Activated CD4-positive, alpha-beta T cell treated with anti-CD3 and anti-CD28 coated beads, Interleukin-2, amount 50 U/mL, for 24 hours (primary cell): ENCODE results near the gene PIANP.
"Not testable (repeated sequence)": the region's sequence is repeated elsewhere in the genome, so short reads cannot be mapped to it uniquely, and the experiment has no call there.

Experiments used
- DNase-seq, 2 donors: peaks; one replicate each; pipeline ENCODE4 v3.0.0-alpha.2; 2020; ENCODE audit warnings: low read depth in 1 of 2, low spot score in 1 of 2

PIANP gene

DNA sequence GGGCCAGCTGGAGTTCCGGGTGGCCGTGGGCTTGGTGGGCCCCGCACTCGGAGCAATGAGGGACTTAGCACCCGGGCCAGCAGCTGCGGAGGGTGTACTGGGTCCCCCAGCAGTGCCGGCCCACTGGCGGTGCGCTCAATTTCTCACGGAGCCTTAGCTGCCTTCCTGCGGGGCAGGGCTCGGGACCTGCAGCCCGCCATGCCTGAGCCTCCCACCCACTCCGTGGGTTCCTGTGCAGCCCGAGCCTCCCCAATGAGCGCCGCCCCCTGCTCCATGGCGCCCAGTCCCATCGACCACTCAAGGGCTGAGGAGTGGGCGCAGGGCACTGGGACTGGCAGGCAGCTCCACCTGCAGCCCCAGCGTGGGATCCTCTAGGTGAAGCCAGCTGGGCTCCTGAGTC lies 7.7 kb upstream of the PIANP start:
- not testable (repeated sequence) for DNase-seq

DNA sequence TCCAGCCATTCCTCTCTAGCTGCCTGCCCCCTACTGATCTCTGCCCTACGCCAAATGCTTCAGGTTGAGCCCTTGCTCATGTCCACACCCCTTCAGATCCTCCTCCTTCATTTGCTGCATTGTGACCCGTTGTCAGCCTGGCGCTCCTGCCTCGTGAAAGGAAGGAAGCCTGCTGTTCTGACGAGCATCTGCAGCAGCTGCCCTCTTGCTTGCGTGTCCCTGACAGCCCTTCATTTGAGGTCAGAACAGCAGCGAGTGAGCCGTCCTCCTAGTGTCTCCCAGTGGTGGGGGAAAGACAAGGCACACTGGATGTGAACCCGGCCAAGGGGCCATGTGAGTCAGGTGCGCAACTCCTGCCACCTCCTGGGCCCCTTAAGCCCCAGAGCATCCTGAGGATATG lies 3.0 kb upstream of the PIANP start:
- no peak for DNase-seq

DNA sequence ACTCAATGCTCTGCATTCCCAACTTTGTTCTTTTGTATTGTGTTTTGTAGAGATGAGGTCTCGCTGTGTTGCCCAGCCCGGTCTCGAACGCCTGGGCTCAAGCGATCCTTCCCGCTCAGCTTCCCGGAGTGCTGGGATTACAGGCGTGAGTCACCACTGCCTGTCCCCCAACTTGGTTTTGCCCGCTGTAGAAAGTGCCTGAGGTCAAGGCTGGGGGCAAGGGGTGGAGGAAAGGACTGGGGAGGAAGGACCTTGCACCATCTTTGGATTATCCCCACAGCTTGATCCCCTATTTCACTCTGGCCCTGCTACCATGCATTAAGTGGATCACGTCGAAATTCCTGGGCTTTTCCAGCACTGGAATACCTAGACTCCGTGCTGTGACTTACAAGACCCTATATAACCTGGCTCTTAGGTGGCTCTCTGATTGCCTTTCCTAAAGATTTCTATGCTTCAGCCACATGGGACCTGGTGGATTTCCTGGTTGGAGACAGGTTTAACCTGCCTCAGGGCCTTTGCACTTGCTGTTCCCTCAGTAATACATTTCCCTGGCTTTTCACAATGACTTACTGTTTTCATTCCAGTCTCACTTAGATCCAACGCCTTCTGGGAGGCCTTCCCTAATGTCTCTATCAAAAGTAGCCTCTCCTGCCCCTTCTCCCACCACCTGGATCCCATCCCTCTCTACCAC lies 608 bp upstream of the PIANP start:
- DNase-seq = no peak

DNA sequence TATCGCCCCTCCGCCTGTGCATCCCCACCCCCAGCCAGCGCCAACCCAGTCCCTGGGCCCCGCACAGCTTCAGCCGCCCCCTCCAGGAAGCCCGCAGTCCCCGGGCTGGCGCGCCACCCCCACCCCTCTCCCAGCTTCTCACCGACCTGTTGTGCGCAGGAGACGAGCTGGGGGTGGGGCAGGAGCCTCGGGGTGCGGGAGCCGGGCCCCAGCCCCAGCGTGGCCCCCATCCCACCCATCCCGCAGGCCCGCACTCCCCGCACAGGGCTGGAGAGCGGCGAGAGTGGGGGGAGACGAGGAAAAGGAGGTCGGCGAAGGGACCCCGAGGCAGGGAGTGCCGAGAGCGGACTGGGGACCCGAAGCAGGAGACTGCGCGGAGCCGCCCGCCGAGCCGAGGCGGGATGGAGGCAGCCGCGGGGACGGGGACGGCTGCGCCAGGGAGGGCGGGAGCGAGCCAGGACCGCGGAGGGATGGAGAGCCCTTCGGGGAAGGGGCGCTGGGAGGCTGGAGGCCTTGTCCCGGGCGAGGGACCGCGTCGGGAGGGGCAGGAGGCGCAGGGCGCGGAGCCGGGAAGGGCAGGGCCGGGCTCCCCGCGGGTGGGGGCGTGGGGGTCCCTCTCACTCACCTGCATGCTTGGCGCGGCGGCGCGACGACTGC lies 498 bp downstream of the PIANP start:
- no peak for DNase-seq

DNA sequence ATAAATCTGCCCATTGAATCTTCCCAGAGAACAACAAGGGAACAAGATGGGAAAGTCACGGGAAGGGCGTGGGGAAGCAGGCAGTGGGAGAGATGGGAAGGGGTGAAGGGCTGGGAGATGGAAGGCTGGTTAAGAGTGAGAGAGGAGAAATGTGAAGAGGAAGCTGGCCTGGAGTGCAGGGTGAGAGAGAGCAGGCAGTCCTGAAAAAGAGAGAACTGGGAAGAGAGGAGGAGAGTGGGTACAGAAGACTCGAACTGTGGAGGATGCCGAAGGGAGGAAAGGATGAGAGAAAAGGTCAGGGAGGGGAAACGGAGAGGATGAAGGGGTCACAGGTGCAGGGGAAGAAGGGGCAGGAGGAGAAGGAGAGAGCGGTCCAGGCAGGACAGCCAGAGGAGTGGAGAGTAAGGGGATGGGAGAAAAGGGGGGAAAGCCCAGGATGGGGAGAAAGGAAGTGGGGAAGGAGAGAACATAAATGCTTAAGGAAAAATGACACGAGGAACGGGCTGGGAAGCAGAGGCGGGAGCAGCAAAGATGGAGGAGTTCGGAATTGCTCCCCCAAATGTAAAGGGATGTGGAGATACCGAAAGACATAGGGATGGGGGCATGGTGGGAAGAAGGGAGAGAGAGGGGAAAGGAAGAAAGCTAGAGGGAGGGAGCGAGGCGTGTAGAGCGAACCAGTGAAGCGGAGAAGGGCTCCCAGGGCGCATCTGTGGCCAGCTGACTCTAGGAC lies 1.2 kb downstream of the PIANP start:
- DNase-seq = no peak

DNA sequence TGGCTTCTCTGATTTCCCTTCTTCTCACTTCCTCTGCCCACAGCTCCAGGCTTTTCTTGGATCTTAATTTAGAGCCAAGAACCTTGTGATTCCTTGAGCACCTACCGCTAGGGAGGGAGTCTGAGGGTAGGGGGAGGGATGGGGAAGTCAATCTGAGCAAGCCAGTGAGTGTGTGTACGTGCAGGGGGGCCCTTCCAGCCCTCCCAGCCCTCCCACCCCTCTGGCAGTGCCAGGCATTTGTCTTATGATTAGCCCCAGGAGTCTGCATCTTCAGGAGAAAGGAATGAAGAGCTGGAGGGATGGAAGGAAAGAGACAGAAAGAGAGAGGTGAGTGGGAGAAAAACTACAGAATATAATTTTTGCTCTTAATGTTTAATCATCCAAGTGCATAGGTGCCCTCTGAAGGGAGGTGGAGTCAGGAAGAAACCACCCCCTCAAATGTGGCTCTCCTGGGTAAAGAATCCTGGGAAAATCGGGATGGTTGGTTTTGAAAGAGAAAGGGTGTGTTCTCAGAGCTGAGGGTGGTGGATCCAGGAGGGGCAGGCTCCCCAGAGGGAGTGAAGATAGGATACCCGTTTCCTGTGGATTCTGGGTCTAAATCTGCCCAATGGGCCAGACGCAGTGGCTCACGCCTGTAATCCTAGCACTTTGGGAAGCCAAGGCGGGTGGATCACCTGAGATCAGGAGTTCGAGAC lies 2.1 kb downstream of the PIANP start:
- DNase-seq = no peak

DNA sequence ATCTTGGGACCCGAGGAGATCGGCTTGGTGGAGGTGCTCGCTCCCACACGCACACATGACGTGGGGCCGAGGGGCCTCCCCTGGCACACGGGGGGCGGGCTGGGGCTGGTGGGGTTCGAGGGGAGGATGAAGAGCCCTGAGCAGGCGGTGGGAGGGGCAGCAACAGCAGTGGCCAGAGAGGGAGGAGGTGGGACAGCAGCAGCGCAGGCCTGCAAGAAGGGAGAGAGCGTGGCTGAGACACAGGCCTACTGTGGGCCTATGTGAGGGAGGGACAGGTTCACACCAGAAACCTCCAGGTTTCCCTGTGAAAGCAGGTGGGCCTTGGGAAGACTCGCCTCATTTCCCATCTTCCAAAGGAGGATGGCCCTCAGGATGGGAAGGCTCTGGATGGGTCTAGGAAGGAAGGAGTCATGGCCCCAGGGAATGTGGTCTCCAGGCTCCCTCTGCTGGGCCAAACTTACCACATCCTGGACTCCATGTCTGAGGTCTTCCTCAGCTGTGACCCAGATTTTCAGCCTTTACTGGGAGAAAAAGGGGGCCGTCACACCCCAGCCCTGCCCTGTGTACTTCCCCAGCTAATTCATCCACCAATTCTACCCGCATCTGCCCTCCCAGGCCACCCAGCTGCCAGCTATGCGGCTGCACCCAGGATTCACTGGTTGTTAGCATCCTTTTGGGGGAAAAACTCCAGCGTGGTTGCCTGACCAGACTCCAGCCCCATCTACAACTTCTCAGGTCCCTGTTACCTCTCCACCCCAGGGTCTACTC lies 2.8 kb downstream of the PIANP start:
- DNase-seq = no peak

DNA sequence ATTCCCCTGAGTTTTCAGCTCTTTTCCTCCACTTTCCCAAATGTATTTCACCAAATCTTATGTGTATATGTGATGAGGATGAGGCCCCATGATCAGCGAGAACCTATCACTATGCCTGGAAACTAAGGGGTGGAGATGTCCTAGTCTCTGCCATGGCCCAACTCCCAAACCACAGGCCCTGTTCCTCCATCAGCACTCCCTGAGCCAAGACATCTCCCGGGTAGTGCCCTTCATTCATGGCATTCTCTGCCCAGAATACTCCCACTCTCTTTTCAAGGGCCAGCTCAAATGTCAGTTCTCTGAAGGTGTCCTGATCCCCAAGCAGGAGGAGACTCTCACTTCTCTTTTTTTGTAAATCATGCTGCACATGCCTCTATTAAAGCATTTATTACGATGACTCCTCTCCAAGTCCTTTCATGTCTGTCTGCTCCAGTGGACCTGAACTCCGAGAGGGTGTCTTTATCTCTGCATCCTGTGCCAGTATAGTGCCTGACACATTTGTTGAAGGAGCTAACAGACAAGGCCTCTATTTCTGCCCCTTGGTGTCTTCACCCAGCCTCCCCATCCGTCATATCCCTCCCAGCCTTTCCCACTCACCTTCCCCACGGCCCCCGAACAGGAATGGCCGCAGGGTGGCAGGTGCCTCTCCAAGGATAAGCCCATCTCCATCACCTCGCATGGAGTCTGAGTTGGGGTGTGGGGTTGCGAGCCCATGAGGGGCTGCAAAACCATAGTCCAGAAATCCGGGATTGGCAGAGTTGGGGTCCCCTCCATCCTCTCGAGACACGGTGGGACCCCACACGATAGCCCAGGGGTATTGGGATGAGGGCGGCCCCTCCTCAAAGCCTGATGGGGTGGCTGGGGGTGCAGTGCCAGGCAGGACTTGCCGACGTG lies 3.7 kb downstream of the PIANP start:
- no peak for DNase-seq

DNA sequence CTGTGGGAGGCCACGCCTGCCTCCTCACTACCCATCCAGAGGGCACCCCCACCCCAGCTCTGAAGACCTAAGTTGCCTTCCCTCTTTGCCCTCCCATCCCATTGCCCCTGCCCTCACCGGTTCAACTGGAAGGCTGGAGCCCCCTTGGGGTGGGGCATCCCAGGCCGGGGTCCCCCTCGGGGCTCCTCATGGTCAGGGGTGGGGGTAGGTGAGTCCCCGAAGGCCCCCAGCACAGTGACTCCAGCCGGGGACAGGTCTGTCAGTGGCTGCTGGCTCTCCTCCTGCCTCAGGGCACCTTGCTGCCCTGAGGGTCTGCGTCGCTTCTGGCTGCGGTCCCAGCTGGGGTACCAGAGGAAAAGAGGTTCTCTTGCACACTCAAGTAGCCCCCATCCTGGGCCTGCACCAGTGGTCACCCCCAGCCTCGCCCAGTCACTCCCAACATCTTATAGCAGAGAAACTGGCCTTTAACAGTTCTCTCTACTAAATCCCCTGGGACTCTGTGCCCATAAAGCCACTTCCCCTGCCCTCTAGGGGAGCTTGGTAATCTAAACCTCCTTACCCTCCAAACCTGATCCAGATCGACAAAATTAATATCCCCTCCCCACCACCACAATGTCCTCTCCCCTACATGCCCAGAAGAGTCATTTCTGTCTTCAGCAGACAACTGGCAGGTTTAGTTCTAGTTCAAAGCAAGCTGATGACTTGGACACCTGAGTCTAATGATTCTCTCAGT lies 5.1 kb downstream of the PIANP start:
- no peak for DNase-seq

DNA sequence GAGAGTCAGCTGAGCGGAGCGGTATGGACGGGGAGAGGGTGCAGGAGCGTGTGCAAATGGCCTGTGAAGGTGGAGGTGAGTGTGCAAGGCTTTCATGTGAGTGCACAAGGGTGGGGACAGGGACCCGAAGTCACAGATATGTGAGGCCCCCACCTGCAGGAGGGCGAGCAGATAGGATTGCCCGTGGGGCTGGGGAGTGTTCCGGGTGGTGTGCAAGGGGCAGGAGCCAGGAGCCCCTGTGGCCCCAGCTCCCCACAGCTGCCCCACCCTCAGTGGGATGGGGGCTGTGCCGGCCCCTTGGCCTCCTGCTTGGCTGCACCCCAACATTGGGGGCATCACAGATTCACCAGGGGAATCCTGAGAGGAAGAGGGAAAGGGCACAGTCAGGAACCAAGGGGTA lies 5.9 kb downstream of the PIANP start:
- no peak for DNase-seq

DNA sequence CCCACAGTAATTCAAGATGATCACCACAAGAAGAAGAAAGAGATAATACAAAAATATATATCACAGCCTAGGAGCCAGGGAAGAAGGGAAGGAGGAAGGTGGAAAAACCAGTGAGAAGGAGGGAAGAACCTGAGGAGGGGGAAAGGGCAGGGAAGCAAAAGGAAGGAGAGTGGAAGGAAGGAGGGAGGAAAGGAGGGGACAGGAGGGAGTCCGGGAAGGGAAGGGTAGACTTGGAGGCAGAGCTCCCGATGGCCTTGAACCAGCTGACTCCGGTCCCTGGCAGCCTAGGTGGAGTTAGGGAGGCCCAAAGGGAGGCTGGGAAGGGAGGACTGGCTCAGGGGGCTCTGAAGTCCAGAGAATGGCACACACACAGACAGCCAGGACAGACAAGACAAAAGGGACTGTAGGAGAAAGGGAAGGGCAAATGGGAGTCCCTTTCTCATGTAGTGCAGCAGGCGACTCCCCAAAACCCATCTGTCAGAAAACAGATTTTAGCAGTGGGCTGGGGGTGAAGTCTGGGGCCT lies 6.7 kb downstream of the PIANP start:
- no peak for DNase-seq

DNA sequence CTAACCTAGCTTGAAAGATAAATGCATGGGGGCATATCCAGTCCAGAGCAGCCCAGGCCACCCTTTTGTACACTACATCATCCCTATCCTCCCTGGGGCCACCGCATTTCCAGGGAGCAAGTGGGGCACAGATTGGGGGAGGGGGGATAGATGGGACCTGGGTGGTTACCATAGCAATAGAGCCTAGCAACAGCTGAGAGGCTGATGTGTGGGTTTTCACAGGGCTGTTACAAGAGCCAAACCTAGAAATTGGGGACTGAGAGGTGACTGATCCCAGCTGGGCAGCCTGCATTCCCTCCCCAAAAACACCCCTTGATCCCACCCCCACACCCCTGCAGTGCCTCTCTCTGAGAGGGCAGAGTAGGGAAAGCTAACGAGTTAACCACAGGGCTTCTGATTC lies 7.7 kb downstream of the PIANP start:
- no peak for DNase-seq

DNA sequence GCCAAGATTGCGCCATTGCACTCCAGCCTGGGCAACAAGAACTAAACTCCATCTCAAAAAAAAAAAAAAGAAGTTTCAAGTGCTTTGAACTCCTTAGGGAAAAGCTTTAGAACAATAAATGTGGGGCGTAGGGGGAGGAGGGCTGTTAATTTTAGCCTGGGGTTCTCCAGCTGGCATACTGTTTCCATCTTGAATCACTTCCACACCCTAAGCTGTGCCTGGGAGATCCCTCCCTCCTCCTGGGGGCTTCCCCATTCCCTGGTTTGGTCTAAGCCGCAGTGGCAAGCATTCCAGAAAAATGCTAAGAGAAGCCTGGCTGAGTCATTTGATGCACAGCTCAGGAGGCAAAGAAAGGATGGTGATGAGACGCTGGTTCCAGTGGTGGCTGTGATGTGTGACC lies 9.1 kb downstream of the PIANP start:
- DNase-seq = no peak

DNA sequence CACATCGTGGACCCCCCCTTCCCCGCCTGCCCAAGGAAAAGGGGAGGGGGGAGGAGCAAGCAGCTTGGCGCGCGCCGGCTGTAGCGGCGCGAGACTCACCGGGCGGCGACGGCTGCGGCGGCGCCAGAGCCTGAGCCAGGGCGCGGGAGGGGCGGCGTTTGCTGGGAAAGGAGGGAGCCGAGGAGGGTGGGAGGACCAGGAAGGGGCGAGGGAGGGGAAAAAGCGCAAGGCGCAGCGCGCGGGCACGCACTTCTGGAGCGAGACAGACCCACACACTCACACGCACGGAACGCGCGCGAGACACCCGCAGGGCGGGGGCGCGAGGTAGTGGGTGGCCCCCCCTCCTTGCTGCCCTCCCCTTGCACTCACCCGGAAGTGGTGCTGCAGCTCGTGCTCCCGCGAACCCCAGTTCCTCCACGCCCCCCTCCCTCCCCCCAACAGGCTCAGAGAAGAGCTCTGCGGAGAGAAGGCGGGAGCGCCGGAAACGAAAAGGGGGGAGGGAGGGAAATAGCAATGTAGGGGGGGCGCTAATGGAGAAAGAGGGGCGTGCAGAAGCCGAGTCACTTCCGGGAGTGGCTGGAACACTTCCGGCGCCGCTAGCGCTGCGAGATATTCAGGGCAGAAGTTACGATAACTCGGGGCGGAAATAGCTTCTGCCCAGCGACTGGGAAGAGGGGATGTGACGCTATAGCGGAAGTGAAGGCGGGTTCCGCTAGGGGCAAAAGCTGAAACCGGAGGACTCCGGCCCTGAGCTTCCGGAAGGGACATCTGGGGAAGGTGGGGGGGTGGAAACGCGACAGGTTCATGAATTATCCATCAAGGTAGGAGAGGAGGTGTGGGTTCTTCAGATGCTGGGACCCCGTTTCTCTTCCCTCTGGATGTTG lies 11.4 kb downstream of the PIANP start, which contains the start of gene ZNF384:
ZNF384 (minus strand) TSS at position 377 of the 884 bp plus-strand sequence. CDS start 9,855 bp downstream, outside the sequence.
- DNase-seq = peak; percentile 81 to 96

DNA sequence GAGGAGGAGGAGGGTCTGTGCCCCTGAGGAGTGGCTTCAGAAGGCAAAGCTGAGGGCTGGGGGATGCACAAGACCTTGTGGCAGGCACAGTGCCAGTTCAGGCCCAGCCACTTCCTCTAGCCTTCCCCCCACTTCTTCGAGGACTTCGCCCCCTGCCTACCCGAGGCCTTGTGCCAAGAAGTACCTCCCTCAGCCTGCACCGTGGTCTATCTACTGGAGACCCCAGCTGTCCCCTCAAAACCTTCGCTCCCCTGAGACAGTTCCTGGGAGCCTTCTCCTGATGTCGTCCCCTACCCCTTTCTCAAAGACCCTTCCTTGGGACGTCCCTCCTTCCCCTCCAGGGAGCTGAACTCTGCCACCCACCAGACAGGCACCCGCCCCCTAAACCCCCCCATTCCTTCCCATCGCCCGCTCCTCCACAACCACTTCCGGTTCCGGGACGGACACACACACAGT lies 12.0 kb downstream of the PIANP start:
- DNase-seq = peak; percentile 20 to 80

DNA sequence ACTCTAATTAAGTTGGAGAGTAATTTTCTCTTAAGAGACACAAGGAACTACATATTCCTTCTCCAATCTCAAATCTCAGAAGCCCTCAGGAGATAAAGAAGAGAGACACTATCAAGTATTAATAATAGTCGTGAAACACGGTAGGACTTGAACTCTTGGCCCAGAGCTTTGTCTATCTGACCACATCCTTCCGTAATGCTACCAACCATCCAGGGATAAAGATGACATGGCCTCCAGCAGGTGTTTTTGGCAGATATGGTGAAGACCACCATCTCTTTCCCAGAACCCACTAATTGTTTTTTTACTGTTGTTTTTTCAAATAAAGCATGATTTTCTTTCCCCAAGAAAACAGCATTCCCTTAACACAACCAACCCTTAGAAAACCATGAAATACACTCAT lies 14.8 kb downstream of the PIANP start:
- DNase-seq = no peak

DNA sequence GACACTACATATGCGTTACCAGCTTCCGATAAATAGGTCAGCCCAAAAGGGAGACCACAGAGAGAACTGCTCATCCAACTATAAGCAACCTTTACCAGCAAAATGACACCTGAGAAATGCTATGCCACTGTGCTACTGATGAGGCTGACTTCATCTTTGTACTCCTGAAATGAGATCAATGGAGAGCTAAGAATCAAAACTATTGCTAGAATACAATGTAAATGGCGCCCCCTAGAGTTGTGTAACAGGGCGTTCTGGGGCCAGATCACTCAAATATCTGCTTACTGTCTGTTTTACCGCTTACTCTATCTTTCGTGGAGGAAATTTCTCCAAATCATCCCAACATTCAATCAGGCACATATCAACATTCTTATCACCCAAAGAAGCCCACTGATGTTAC lies 16.0 kb downstream of the PIANP start:
- peak in 1 of 2 donors; percentile 40 for DNase-seq

DNA sequence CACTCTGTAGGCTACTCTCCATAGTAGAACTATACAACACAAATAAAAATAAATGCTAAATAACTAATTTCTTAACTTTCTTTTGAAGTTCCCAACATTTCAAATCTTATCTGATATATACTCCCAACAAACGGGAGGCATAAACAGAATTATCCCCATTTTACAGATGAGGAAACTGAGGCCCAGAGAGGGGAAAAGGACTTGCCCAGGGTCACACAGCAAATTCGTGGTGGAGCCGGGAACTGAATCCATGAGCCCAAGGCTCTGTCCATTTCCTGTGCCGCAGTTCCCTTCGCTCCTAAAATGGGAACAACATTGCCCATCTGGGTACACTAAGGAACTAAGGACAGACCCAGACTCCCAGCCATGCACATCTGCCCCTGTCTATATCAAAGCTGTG lies 23.7 kb downstream of the PIANP start:
- no peak for DNase-seq
